ENCODE results near the gene KDF1.

- TF ChIP-seq POLR2A (IDR thresholded peaks at IDR 0.05; ENCODE audit: low read depth, low read length) (no peak), EZH2 (IDR thresholded peaks at IDR 0.05; ENCODE audit: borderline replicate concordance, low read depth, low read length, severe bottlenecking) (no peak), FOS (IDR thresholded peaks at IDR 0.05; ENCODE audit: borderline replicate concordance, insufficient read depth, low read length) (no peak), CTCF (IDR thresholded peaks at IDR 0.05; ENCODE audit: extremely low read depth in 1 of 2, insufficient read depth in 1 of 2, low read depth in 1 of 2, low read length in 2 of 2) (no peak)
Observed at GRCh38 chr1:26913389-26913753, 46.9 kb downstream of the KDF1 start.

Measured in endothelial cell of umbilical vein (primary cell).